ENCODE results near the gene E4F1. TPM values are rescaled to one million over a fixed set of nuclear protein-coding genes. Genes with fewer than 3 reads are reported as not detected.

The E4F1 gene
- total and polyA plus RNA-seq, 4 donors: 4.4 to 19.1 (median 13.7) TPM

- H3K27me3 ChIP-seq (ENCODE audit: control insufficient read depth in 4 of 4, insufficient read depth in 4 of 4, low read length in 3 of 4): no peaks in the 10 kb centered on the region
- no peak overlapping the region for H3K4me3 ChIP-seq (ENCODE audit: low read depth in 1 of 3, low read length in 3 of 3)
- H3K36me3 ChIP-seq (ENCODE audit: control insufficient read depth in 4 of 4, insufficient read depth in 3 of 4, low read depth in 1 of 4, low read length in 3 of 4): no peaks in the 10 kb centered on the region
- TF ChIP-seq HNF4G (IDR thresholded peaks at IDR 0.05): no peak
- no peak for TF ChIP-seq TAF1 (conservative IDR thresholded peaks at IDR 0.05)
- no peak for TF ChIP-seq JUND (IDR thresholded peaks at IDR 0.05)
- no peak for TF ChIP-seq SP1 (IDR thresholded peaks at IDR 0.05)
- TF ChIP-seq FOXA1 (IDR thresholded peaks at IDR 0.05): no peak
- TF ChIP-seq EGR1 (IDR thresholded peaks at IDR 0.05; ENCODE audit: low read depth in 2 of 2): no peak
- no peak for TF ChIP-seq CTCF (IDR thresholded peaks at IDR 0.05; ENCODE audit: low read depth, low read length, missing input control)
- TF ChIP-seq RAD21 (IDR thresholded peaks at IDR 0.05): no peak
- TF ChIP-seq REST (IDR thresholded peaks at IDR 0.05): no peak
- TF ChIP-seq ZBTB33 (IDR thresholded peaks at IDR 0.05): no peak
- TF ChIP-seq GABPA (IDR thresholded peaks at IDR 0.05 in 1 of 2, conservative IDR thresholded peaks at IDR 0.05 in 1 of 2): no peak
- no peak for TF ChIP-seq NR2F2 (IDR thresholded peaks at IDR 0.05)
- TF ChIP-seq YY1 (IDR thresholded peaks at IDR 0.05): no peak
- TF ChIP-seq FOXA2 (IDR thresholded peaks at IDR 0.05): no peak
- TF ChIP-seq HNF4A (conservative IDR thresholded peaks at IDR 0.05): no peak
- H3K9me3 ChIP-seq (ENCODE audit: control insufficient read depth in 4 of 4, low read length in 3 of 4): no peaks in the 10 kb centered on the region
- peaks cover 8 to 16% (median 13%) of the 10 kb centered on the region in 4 donors for H3K4me1 ChIP-seq (ENCODE audit: control insufficient read depth in 4 of 4, insufficient read depth in 4 of 4, low read length in 3 of 4)
- H3K27ac ChIP-seq (ENCODE audit: low read depth in 1 of 2, low read length in 2 of 2): no peak overlapping the region
- no peak for DNase-seq (ENCODE audit: low spot score)
- WGBS: 97% methylated on average over 14 of the region's 14 CpGs
- H3K9ac ChIP-seq (ENCODE audit: low read depth in 1 of 2, low read length in 2 of 2): no peak overlapping the region
Measured at GRCh38 chr16:2271848-2272461, 48.6 kb downstream of the E4F1 start.

GRCh38 chr16:2273484-2273883, 50.1 kb downstream of the E4F1 start:
- 82% methylated on average over 16 of the region's 16 CpGs for WGBS
- H3K4me3 ChIP-seq (ENCODE audit: low read depth in 1 of 3, low read length in 3 of 3): no peak overlapping the region
- H3K4me1 ChIP-seq (ENCODE audit: control insufficient read depth in 4 of 4, insufficient read depth in 4 of 4, low read length in 3 of 4): peaks cover 8 to 16% (median 13%) of the 10 kb centered on the region in 4 donors
- DNase-seq (ENCODE audit: low spot score): no peak
- no peaks in the 10 kb centered on the region for H3K36me3 ChIP-seq (ENCODE audit: control insufficient read depth in 4 of 4, insufficient read depth in 3 of 4, low read depth in 1 of 4, low read length in 3 of 4)
- no peaks in the 10 kb centered on the region for H3K9me3 ChIP-seq (ENCODE audit: control insufficient read depth in 4 of 4, low read length in 3 of 4)
- H3K9ac ChIP-seq (ENCODE audit: low read depth in 1 of 2, low read length in 2 of 2): no peak overlapping the region
- H3K27me3 ChIP-seq (ENCODE audit: control insufficient read depth in 4 of 4, insufficient read depth in 4 of 4, low read length in 3 of 4): no peaks in the 10 kb centered on the region
- no peak overlapping the region for H3K27ac ChIP-seq (ENCODE audit: low read depth in 1 of 2, low read length in 2 of 2)
- TF ChIP-seq RAD21 (IDR thresholded peaks at IDR 0.05): no peak
- TF ChIP-seq HNF4G (IDR thresholded peaks at IDR 0.05): no peak
- no peak for TF ChIP-seq GABPA (IDR thresholded peaks at IDR 0.05 in 1 of 2, conservative IDR thresholded peaks at IDR 0.05 in 1 of 2)
- no peak for TF ChIP-seq FOXA2 (IDR thresholded peaks at IDR 0.05)
- no peak for TF ChIP-seq RXRA (IDR thresholded peaks at IDR 0.05)
- no peak for TF ChIP-seq ATF3 (IDR thresholded peaks at IDR 0.05)
- no peak for TF ChIP-seq SP1 (IDR thresholded peaks at IDR 0.05)
- TF ChIP-seq MAX (IDR thresholded peaks at IDR 0.05): no peak
- TF ChIP-seq ZBTB33 (IDR thresholded peaks at IDR 0.05): no peak
- no peak for TF ChIP-seq FOXA1 (IDR thresholded peaks at IDR 0.05)
- no peak for TF ChIP-seq NR2F2 (IDR thresholded peaks at IDR 0.05)
- TF ChIP-seq CTCF (IDR thresholded peaks at IDR 0.05; ENCODE audit: low read depth, low read length, missing input control): no peak
- TF ChIP-seq HNF4A (conservative IDR thresholded peaks at IDR 0.05): no peak
